GM19043 (cell line): ENCODE results near the gene KCTD1.

ENCODE experiments used
- ATAC-seq: cut with Tn5 transposase; IDR thresholded peaks from one replicate; pipeline ENCODE4 v1.9.1; 2021; ENCODE audit warnings: low read depth; ENCODE audit not compliant: unreplicated experiment

Gene KCTD1

GRCh38 chr18:26548415-26549262 is at the start of gene KCTD1:
KCTD1 (minus strand) TSS chr18:26548553; CDS start chr18:26548536, 17 bp downstream.
- ATAC-seq, result peak; percentile 42

- no peak for ATAC-seq
Measured at GRCh38 chr18:26593365-26594320, 45.3 kb upstream of the KCTD1 start.

- no peak for ATAC-seq
Measured at GRCh38 chr18:26584745-26585144, 36.4 kb upstream of the KCTD1 start.

GRCh38 chr18:26579941-26580618 is 31.7 kb upstream of the KCTD1 start:
- ATAC-seq, result no peak

- no peak for ATAC-seq
Measured at GRCh38 chr18:26575865-26576217, 27.5 kb upstream of the KCTD1 start.

GRCh38 chr18:26574958-26575864 is 26.9 kb upstream of the KCTD1 start:
- ATAC-seq, result no peak

- ATAC-seq, result no peak
Measured at GRCh38 chr18:26568926-26569665, 20.7 kb upstream of the KCTD1 start.

- ATAC-seq, result no peak
Measured at GRCh38 chr18:26568513-26568912, 20.2 kb upstream of the KCTD1 start.

GRCh38 chr18:26566874-26567555 is 18.7 kb upstream of the KCTD1 start:
- no peak for ATAC-seq

GRCh38 chr18:26565514-26565913 is 17.2 kb upstream of the KCTD1 start:
- no peak for ATAC-seq

GRCh38 chr18:26563024-26563423 is 14.7 kb upstream of the KCTD1 start:
- no peak for ATAC-seq

GRCh38 chr18:26562568-26562967 is 14.2 kb upstream of the KCTD1 start:
- ATAC-seq, result no peak

GRCh38 chr18:26561769-26562168 is 13.4 kb upstream of the KCTD1 start:
- no peak for ATAC-seq

- peak; percentile 65 for ATAC-seq
Measured at GRCh38 chr18:26556573-26556972, 8.2 kb upstream of the KCTD1 start.

- no peak for ATAC-seq
Measured at GRCh38 chr18:26555804-26556553, 7.6 kb upstream of the KCTD1 start.

- no peak for ATAC-seq
Measured at GRCh38 chr18:26553943-26554342, 5.6 kb upstream of the KCTD1 start.

GRCh38 chr18:26551695-26552081 is 3.3 kb upstream of the KCTD1 start:
- ATAC-seq, result no peak
